MM.1S (cell line): ENCODE results near the gene DGKI.

Source experiments
- CTCF ChIP-seq: fragments of 300-600 bp; sonication (generic); IDR thresholded peaks from 2 replicates; pipeline ENCODE4 v1.5.1; 2016; ENCODE audit warnings: antibody characterized with exemption, low read length, mixed read lengths
- EZH2 ChIP-seq: fragments of 300-600 bp; sonication (generic); optimal IDR thresholded peaks from 2 replicates; pipeline ENCODE3; 2017; ENCODE audit warnings: low read depth, mild to moderate bottlenecking, antibody characterized with exemption, low read length, mixed read lengths
- EZH2phosphoT487 ChIP-seq: fragments of 300-600 bp; sonication (generic); IDR thresholded peaks from 2 replicates; pipeline ENCODE4 v1.6.1; 2018; ENCODE audit warnings: antibody characterized with exemption, low read length

- TF ChIP-seq CTCF = no peak
- no peak for TF ChIP-seq EZH2
- TF ChIP-seq EZH2phosphoT487 = no peak
Observed at GRCh38 chr7:137877027-137877675, 30.4 kb upstream of the DGKI start.
